Measurements from ENCODE around the gene PDIA2. TPM values are rescaled to one million over a fixed set of nuclear protein-coding genes. Genes with fewer than 3 reads are reported as not detected.

The PDIA2 gene
- total RNA-seq, 1 experiment from 2014 or later, result 1.1 TPM

GRCh38 chr16:272633-273546 is 10.1 kb upstream of the PDIA2 start:
- POLR2A ChIA-PET, result no interaction called here

DNA sequence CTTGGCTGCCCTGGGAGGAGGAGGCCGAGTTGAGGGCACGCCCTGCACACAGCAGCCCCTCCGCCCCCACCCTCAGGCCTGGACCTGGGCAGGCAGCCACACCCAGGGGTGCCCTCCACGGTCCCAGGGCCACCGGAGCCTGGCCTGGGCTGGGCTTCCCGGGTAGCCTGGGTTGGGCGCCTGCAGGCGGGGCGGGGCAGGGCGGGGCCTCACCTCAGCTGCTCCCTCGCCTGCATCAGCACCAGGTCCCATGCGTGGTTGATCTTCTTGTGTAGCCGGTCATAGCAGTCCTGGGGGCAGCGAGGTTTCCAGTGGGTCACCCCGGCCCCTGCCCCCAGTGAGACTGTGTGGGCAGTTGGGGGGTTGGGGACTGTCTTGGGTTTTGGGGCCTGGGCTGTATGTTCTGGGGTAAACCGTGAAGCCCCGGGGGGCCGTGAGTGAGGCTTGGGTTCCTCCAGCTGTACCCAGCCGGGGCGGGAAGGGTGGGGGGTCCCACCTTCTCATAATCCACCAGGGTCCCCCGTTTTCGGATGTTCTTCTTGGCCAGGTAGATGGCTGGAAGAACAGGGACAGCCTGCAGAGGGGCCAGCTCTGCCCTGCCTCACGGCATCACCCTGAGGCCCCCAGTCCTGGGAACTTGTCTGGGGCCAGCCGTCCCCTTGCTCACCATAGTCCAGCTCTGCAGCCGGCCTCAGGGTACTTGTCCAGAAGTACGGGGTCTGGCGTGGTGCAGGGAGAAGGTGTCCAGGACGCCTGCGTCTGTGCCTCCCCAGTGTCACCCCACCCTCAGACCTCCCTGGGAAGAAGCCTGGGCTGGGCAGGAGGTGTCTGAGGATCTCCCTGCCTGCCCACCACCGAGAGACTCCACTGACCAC is 9.2 kb upstream of the PDIA2 start:
- intact Hi-C loops (cut with micrococcal nuclease; ENCODE audit: unreplicated experiment), result no loop called here
- Histone ChIP-seq H3K4me1 (ENCODE audit: control insufficient read depth, insufficient read depth, low read length) (peaks cover 6% of the 10 kb centered on the region; the same call in 1 of the 2 replicates), H3K36me3 (ENCODE audit: control insufficient read depth, insufficient read depth, low read length) (no peaks in the 10 kb centered on the region), H3K27ac (ENCODE audit: low read length) (no peak overlapping the region), H3K9me3 (ENCODE audit: control insufficient read depth, insufficient read depth, low read depth, low read length) (no peaks in the 10 kb centered on the region), H3K27me3 (ENCODE audit: control insufficient read depth, insufficient read depth, low read length) (no peaks in the 10 kb centered on the region), H3K4me3 (ENCODE audit: low read depth in 2 of 2, low read length in 2 of 2) (no peak overlapping the region)
- no peak for DNase-seq (ENCODE audit: low read depth, low spot score)
- TF ChIP-seq POLR2AphosphoS5 (IDR thresholded peaks at IDR 0.05; ENCODE audit: low read depth, low read length) (no peak), SIN3A (IDR thresholded peaks at IDR 0.05; ENCODE audit: borderline replicate concordance, insufficient read depth, low read depth, low read length) (no peak)
- peak; percentile 66 for ATAC-seq
- ChIA-PET CTCF (interaction anchor here (0.6 kb wide), 1 partner anchor 89 kb away, joined by 3 read pairs; no protein-coding TSS in a partner anchor), POLR2A (no interaction called here)
- BruUV-seq (replicated peaks), result no TSS peak
- in situ Hi-C loops (cut with HindIII; ENCODE audit: low pct_unique_long_range_greater_than_20kb, low sequenced_read_pairs), result no loop called here

More at GRCh38 chr16:272633-273546, 10.1 kb upstream of the PDIA2 start:
- Histone ChIP-seq H3K4me1 (ENCODE audit: control insufficient read depth, insufficient read depth, low read length) (peaks cover 6% of the 10 kb centered on the region; the same call in 1 of the 2 replicates), H3K27ac (ENCODE audit: low read length) (no peak overlapping the region), H3K27me3 (ENCODE audit: control insufficient read depth, insufficient read depth, low read length) (no peaks in the 10 kb centered on the region), H3K9me3 (ENCODE audit: control insufficient read depth, insufficient read depth, low read depth, low read length) (no peaks in the 10 kb centered on the region), H3K4me3 (ENCODE audit: low read depth in 2 of 2, low read length in 2 of 2) (no peak overlapping the region), H3K36me3 (ENCODE audit: control insufficient read depth, insufficient read depth, low read length) (no peaks in the 10 kb centered on the region)
- intact Hi-C loops (cut with micrococcal nuclease; ENCODE audit: unreplicated experiment) (no loop called here), in situ Hi-C loops (cut with HindIII; ENCODE audit: low pct_unique_long_range_greater_than_20kb, low sequenced_read_pairs) (no loop called here)
- CTCF ChIA-PET, result interaction anchor here (0.6 kb wide), 1 partner anchor 90 kb away, joined by 3 read pairs; no protein-coding TSS in a partner anchor
- DNase-seq (ENCODE audit: low read depth, low spot score), result no peak
- TF ChIP-seq, protein P1, sequence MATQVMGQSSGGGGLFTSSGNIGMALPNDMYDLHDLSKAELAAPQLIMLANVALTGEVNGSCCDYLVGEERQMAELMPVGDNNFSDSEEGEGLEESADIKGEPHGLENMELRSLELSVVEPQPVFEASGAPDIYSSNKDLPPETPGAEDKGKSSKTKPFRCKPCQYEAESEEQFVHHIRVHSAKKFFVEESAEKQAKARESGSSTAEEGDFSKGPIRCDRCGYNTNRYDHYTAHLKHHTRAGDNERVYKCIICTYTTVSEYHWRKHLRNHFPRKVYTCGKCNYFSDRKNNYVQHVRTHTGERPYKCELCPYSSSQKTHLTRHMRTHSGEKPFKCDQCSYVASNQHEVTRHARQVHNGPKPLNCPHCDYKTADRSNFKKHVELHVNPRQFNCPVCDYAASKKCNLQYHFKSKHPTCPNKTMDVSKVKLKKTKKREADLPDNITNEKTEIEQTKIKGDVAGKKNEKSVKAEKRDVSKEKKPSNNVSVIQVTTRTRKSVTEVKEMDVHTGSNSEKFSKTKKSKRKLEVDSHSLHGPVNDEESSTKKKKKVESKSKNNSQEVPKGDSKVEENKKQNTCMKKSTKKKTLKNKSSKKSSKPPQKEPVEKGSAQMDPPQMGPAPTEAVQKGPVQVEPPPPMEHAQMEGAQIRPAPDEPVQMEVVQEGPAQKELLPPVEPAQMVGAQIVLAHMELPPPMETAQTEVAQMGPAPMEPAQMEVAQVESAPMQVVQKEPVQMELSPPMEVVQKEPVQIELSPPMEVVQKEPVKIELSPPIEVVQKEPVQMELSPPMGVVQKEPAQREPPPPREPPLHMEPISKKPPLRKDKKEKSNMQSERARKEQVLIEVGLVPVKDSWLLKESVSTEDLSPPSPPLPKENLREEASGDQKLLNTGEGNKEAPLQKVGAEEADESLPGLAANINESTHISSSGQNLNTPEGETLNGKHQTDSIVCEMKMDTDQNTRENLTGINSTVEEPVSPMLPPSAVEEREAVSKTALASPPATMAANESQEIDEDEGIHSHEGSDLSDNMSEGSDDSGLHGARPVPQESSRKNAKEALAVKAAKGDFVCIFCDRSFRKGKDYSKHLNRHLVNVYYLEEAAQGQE (IDR thresholded peaks at IDR 0.05; ENCODE audit: insufficient read depth in 1 of 2, low read depth in 2 of 2, low read length in 1 of 2), result no peak
- TF ChIP-seq POLR2AphosphoS5 (IDR thresholded peaks at IDR 0.05; ENCODE audit: low read depth, low read length), result no peak
- TF ChIP-seq TCF7L2 (IDR thresholded peaks at IDR 0.05; ENCODE audit: low read depth, low read length), result no peak
- TF ChIP-seq SIN3A (IDR thresholded peaks at IDR 0.05; ENCODE audit: borderline replicate concordance, insufficient read depth, low read depth, low read length), result no peak
- no peak for TF ChIP-seq CTCF (IDR thresholded peaks at IDR 0.05)
- BruUV-seq (replicated peaks), result no TSS peak
- 0 out of 2 replicates have a peak, but pooled peaks have one; percentile 22 for ATAC-seq
